Esophagus muscularis mucosa (tissue), 4 donors: ENCODE results near the gene STUM. TPM values are rescaled to one million over a fixed set of nuclear protein-coding genes. Genes with fewer than 3 reads are reported as not detected.

Source experiments
- DNase-seq: peaks from one replicate; pipeline ENCODE4 v3.0.0-alpha.2; 2017; ENCODE audit errors: extremely low spot score
- H3K27ac ChIP-seq, 4 donors: fragments of 200-600 bp; sonication (generic); replicated peaks in 1 of 4; 1 replicate in 3 of 4; 2 replicates in 1 of 4; pipeline ENCODE4 v1.5.1; 2016 to 2019; ENCODE audit warnings: mild to moderate bottlenecking in 1 of 4
- H3K27me3 ChIP-seq, 4 donors: fragments of 200-600 bp; sonication (generic); one replicate each; pipeline versions ENCODE4 v1.5.1 to v1.6.0; 2016 to 2019
- H3K36me3 ChIP-seq, 4 donors: fragments of 200-600 bp; sonication (generic); one replicate each; pipeline ENCODE4 v1.5.1; 2016 to 2019
- H3K4me1 ChIP-seq, 4 donors: fragments of 200-600 bp; sonication (generic); one replicate each; pipeline ENCODE4 v1.5.1; 2016 to 2019
- H3K4me3 ChIP-seq, 4 donors: fragments of 200-600 bp; sonication (generic); 1 replicate in 2 of 4; 2 replicates in 2 of 4; pipeline ENCODE4 v1.5.1; 2016 to 2019; ENCODE audit warnings: mild to moderate bottlenecking in 4 of 4, moderate library complexity in 1 of 4
- H3K9me3 ChIP-seq, 4 donors: fragments of 200-600 bp; sonication (generic); 1 replicate in 3 of 4; 2 replicates in 1 of 4; pipeline ENCODE4 v1.5.1; 2016 to 2019
- CTCF ChIP-seq, 3 experiments: fragments of 200-600 bp in 2 of 3; fragments of 450-650 bp in 1 of 3; sonication (generic) in 2 of 3; IDR thresholded peaks; one replicate each; pipeline ENCODE4 v1.5.1; 2017 to 2019; ENCODE audit warnings: antibody characterized with exemption in 3 of 3, mild to moderate bottlenecking in 2 of 3, moderate library complexity in 1 of 3
- EP300 ChIP-seq: sonication (generic); formaldehyde crosslinking; IDR thresholded peaks from one replicate; pipeline ENCODE4 v1.6.1; 2017; ENCODE audit warnings: antibody characterized with exemption
- POLR2A ChIP-seq: fragments of 450-650 bp; IDR thresholded peaks from one replicate; pipeline ENCODE4 v1.6.1; 2017; ENCODE audit warnings: antibody characterized with exemption, moderate library complexity, mild to moderate bottlenecking, low read depth
- POLR2AphosphoS5 ChIP-seq, 2 donors: sonication (generic); formaldehyde crosslinking; IDR thresholded peaks; one replicate each; pipeline ENCODE4 v1.6.1; 2017; ENCODE audit warnings: antibody characterized with exemption in 2 of 2
- WGBS: methylation state at CpG from one replicate; pipeline ENCODE4 v1.1.5; 2018; 5-methylcytosine and 5-hydroxymethylcytosine counted together
- intact Hi-C: fragments of 100-400 bp; cut with DNase I; formaldehyde crosslinking; loops from one replicate; pipeline ENCODE4 v1.15.1; 2023
- total RNA-seq, 4 donors: library from RNA; depleted of rRNA; stranded (reverse); fragments of >200 nt; gene quantifications; one replicate each; pipeline versions ENCODE4 v1.1.0 to v1.2.1, GENCODE V29; 2016

STUM gene
- total RNA-seq, 4 donors from 2014 or later, result 3.1 to 7.6 (median 6.3) TPM

DNA sequence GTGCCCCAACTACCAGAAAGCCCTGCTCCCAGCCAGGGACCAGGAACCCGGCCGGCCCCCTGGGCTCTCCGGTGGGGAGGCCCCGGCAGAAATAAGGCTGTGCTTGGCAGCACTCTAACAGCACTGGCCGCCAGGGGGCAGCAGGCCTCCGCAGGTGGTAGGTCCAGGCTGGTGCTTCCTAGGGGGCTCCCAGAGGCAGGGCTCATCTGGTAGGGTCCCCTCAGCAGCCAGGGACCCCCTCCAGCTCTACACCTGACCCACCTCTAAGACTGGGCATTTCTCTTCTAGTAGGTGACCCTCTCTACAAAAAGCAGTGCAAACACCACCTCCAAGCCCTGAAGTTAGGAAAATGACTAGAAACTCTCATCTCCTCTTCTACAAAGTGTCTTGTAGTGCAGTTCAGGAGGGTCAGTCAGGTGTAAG lies 85.6 kb downstream of the STUM start:
- H3K4me3 ChIP-seq, result no peak overlapping the region
- no peak for DNase-seq
- WGBS, result 3% methylated on average over 6 of the region's 6 CpGs
- H3K9me3 ChIP-seq, result no peaks in the 10 kb centered on the region
- TF ChIP-seq EP300 (no peak), POLR2AphosphoS5 (IDR thresholded peaks at IDR 0.05) (peak; percentile 46 to 54), CTCF (IDR thresholded peaks at IDR 0.05) (peak in 2 of 3 experiments; percentile 96), POLR2A (no peak)
- H3K36me3 ChIP-seq, result peaks cover 7 to 82% (median 57%) of the 10 kb centered on the region in 4 donors
- intact Hi-C loops, result loop anchor here (2.0 to 5.0 kb wide), 2 partner anchors 103 to 195 kb away; partner anchors contain the start of gene ITPKB
- H3K27ac ChIP-seq, result peak overlapping the region in 2 of 4 donors; percentile 74 to 83
- no peaks in the 10 kb centered on the region for H3K27me3 ChIP-seq
- peaks cover 40 to 84% (median 76%) of the 10 kb centered on the region in 4 donors for H3K4me1 ChIP-seq

- TF ChIP-seq POLR2AphosphoS5 (IDR thresholded peaks at IDR 0.05) (no peak), CTCF (IDR thresholded peaks at IDR 0.05) (no peak), POLR2A (no peak), EP300 (no peak)
- Histone ChIP-seq H3K27me3 (no peaks in the 10 kb centered on the region), H3K9me3 (no peaks in the 10 kb centered on the region), H3K36me3 (peaks cover 12 to 86% (median 62%) of the 10 kb centered on the region in 4 donors), H3K4me1 (peaks cover 40 to 88% (median 81%) of the 10 kb centered on the region in 4 donors), H3K27ac (peak overlapping the region in 2 of 4 donors; percentile 74 to 83), H3K4me3 (no peak overlapping the region)
- WGBS, result 80% methylated on average over 14 of the region's 22 CpGs
- DNase-seq, result no peak
- intact Hi-C loops, result loop anchor here (2.0 to 5.0 kb wide), 2 partner anchors 103 to 194 kb away; partner anchors contain the start of gene ITPKB
Observed at GRCh38 chr1:226634611-226635246, 86.2 kb downstream of the STUM start.

DNA sequence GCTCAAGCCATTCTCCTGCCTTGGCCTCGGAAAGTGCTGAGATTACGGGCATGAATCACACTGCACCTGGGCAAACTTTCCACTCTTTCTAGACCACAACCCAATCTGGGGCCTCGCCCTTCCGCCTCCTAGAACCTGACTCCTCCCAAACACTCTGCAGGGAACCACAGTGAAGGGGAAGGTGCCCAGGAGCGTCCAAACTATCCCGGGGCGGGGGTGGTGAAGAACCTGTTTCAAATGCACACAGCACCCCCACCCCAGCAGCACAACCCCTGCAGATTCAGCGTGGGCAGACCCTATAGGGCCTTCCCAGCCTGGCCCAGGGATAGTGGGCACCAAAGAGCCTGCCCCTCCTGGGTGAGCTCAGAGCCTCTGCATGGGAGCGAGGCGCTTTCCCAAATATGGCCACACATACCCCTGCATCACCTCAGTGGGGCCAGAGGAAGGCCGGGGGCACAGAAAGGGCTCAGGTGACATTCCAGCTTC lies 86.9 kb downstream of the STUM start:
- Histone ChIP-seq H3K27me3 (no peaks in the 10 kb centered on the region), H3K4me3 (no peak overlapping the region), H3K27ac (peak overlapping the region in 2 of 4 donors; percentile 74 to 83), H3K36me3 (peaks cover 12 to 87% (median 66%) of the 10 kb centered on the region in 4 donors), H3K4me1 (peaks cover 40 to 96% (median 89%) of the 10 kb centered on the region in 4 donors), H3K9me3 (no peaks in the 10 kb centered on the region)
- WGBS, result 84% methylated on average over 10 of the region's 11 CpGs
- TF ChIP-seq POLR2AphosphoS5 (IDR thresholded peaks at IDR 0.05) (no peak), POLR2A (no peak), CTCF (IDR thresholded peaks at IDR 0.05) (no peak), EP300 (no peak)
- intact Hi-C loops, result loop anchor here (2.0 kb wide), 1 partner anchor 193 kb away; no protein-coding TSS in a partner anchor
- no peak for DNase-seq

- H3K27ac ChIP-seq, result peak overlapping the region in 1 of 4 donors; percentile 87
- DNase-seq, result no peak
- H3K4me3 ChIP-seq, result no peak overlapping the region
- intact Hi-C loops, result no loop called here
- peaks cover 42 to 99% (median 93%) of the 10 kb centered on the region in 4 donors for H3K4me1 ChIP-seq
- peaks cover 15 to 86% (median 75%) of the 10 kb centered on the region in 4 donors for H3K36me3 ChIP-seq
- 80% methylated on average over 1 of the region's 1 CpG for WGBS
- H3K9me3 ChIP-seq, result no peaks in the 10 kb centered on the region
- TF ChIP-seq CTCF (IDR thresholded peaks at IDR 0.05) (no peak), POLR2AphosphoS5 (IDR thresholded peaks at IDR 0.05) (no peak), EP300 (no peak), POLR2A (no peak)
- no peaks in the 10 kb centered on the region for H3K27me3 ChIP-seq
Observed at GRCh38 chr1:226636847-226637096, 88.2 kb downstream of the STUM start.
